Mesenchymal stem cell (in vitro differentiated cells and primary cell): ENCODE measurements around the gene TMEM179.

Experiments used
- DNase-seq: peaks from one replicate; pipeline ENCODE4 v3.0.0-alpha.2; 2013
- H2AFZ ChIP-seq: one replicate; pipeline ENCODE4 v1.6.1; 2013; ENCODE audit warnings: low read depth, mild to moderate bottlenecking, control low read depth, inconsistent platforms, low read length, moderate library complexity
- H2AK5ac ChIP-seq: 2 replicates; pipeline ENCODE4 v1.6.1; 2013; ENCODE audit warnings: low read length, moderate library complexity, mild to moderate bottlenecking, inconsistent platforms; ENCODE audit not compliant: severe bottlenecking
- H2BK120ac ChIP-seq: one replicate; pipeline ENCODE4 v1.6.1; 2013; ENCODE audit warnings: low read depth, mild to moderate bottlenecking, inconsistent platforms, low read length, moderate library complexity
- H2BK12ac ChIP-seq, 2 experiments: one replicate each; pipeline ENCODE4 v1.6.1; 2013; ENCODE audit warnings: inconsistent platforms in 2 of 2, low read length in 2 of 2, mild to moderate bottlenecking in 2 of 2, moderate library complexity in 2 of 2, control low read depth in 1 of 2
- H2BK15ac ChIP-seq: one replicate; pipeline ENCODE4 v1.6.1; 2013; ENCODE audit warnings: mild to moderate bottlenecking, low read depth, inconsistent platforms; ENCODE audit not compliant: poor library complexity, severe bottlenecking
- H2BK5ac ChIP-seq: 2 replicates; pipeline ENCODE4 v1.6.1; 2013; ENCODE audit warnings: low read depth, mild to moderate bottlenecking, low read length, control low read depth, inconsistent platforms; ENCODE audit not compliant: poor library complexity, severe bottlenecking
- H3K14ac ChIP-seq, 2 experiments: one replicate each; pipeline ENCODE4 v1.6.1; 2013; ENCODE audit warnings: inconsistent platforms in 2 of 2, low read length in 2 of 2, control low read depth in 1 of 2, mild to moderate bottlenecking in 1 of 2, moderate library complexity in 1 of 2
- H3K18ac ChIP-seq, 2 experiments: one replicate each; pipeline ENCODE4 v1.6.1; 2013; ENCODE audit warnings: inconsistent platforms in 2 of 2, low read length in 2 of 2, control low read depth in 1 of 2, low read depth in 1 of 2, mild to moderate bottlenecking in 1 of 2
- H3K23ac ChIP-seq, 2 experiments: one replicate each; pipeline ENCODE4 v1.6.1; 2013; ENCODE audit warnings: inconsistent platforms in 2 of 2, low read length in 2 of 2, mild to moderate bottlenecking in 2 of 2, moderate library complexity in 2 of 2, control low read depth in 1 of 2
- H3K27ac ChIP-seq: 2 replicates; pipeline ENCODE4 v1.5.1; 2013; ENCODE audit warnings: mild to moderate bottlenecking, moderate library complexity, low read length, control low read depth, inconsistent platforms; ENCODE audit not compliant: poor library complexity, severe bottlenecking
- H3K27me3 ChIP-seq, 2 experiments: 2 replicates each; pipeline versions ENCODE4 v1.6.1 to v1.7.0; 2013; ENCODE audit warnings: low read length in 2 of 2, mild to moderate bottlenecking in 2 of 2, moderate library complexity in 2 of 2, control low read depth in 1 of 2, inconsistent platforms in 1 of 2; ENCODE audit not compliant: control insufficient read depth in 1 of 2, insufficient read depth in 1 of 2
- H3K36me3 ChIP-seq, 2 experiments: 2 replicates each; pipeline versions ENCODE4 v1.6.1 to v1.7.0; 2013; ENCODE audit warnings: low read length in 2 of 2, control low read depth in 1 of 2, inconsistent platforms in 1 of 2, low read depth in 1 of 2, mild to moderate bottlenecking in 1 of 2; ENCODE audit not compliant: insufficient read depth in 2 of 2, control insufficient read depth in 1 of 2
- H3K4ac ChIP-seq, 2 experiments: one replicate each; pipeline ENCODE4 v1.6.1; 2013; ENCODE audit warnings: inconsistent platforms in 2 of 2, low read length in 2 of 2, mild to moderate bottlenecking in 2 of 2, moderate library complexity in 2 of 2, control low read depth in 1 of 2, low read depth in 1 of 2
- H3K4me1 ChIP-seq: 2 replicates; pipeline ENCODE4 v1.6.1; 2013; ENCODE audit warnings: low read depth, low read length, control low read depth; ENCODE audit not compliant: control insufficient read depth, insufficient read depth
- H3K4me2 ChIP-seq: 2 replicates; pipeline ENCODE4 v1.6.1; 2013; ENCODE audit warnings: low read length, mild to moderate bottlenecking, inconsistent platforms; ENCODE audit not compliant: poor library complexity, severe bottlenecking
- H3K4me3 ChIP-seq, 2 experiments: 2 replicates each; pipeline versions ENCODE4 v1.5.1 to v1.7.0; 2013; ENCODE audit warnings: low read length in 2 of 2, mild to moderate bottlenecking in 2 of 2, control low read depth in 1 of 2, low read depth in 1 of 2; ENCODE audit not compliant: insufficient read depth in 1 of 2
- H3K79me1 ChIP-seq: replicated peaks from 2 replicates; pipeline ENCODE4 v1.6.1; 2013; ENCODE audit warnings: mild to moderate bottlenecking, control low read depth, low read length, inconsistent platforms; ENCODE audit not compliant: poor library complexity, severe bottlenecking
- H3K9ac ChIP-seq: 2 replicates; pipeline ENCODE4 v1.7.0; 2013; ENCODE audit warnings: mild to moderate bottlenecking, low read length, moderate library complexity
- H3K9me3 ChIP-seq: 2 replicates; pipeline ENCODE4 v1.7.0; 2013; ENCODE audit warnings: mild to moderate bottlenecking, low read length; ENCODE audit not compliant: control insufficient read depth
- H4K8ac ChIP-seq: one replicate; pipeline ENCODE4 v1.6.1; 2013; ENCODE audit warnings: inconsistent platforms, mild to moderate bottlenecking, low read length, moderate library complexity
- H4K91ac ChIP-seq: one replicate; pipeline ENCODE4 v1.6.1; 2013; ENCODE audit warnings: mild to moderate bottlenecking, low read length, inconsistent platforms
- WGBS: methylation state at CpG from one replicate; pipeline ENCODE4 v1.1.7; 2013; ENCODE audit warnings: mixed read lengths; 5-methylcytosine and 5-hydroxymethylcytosine counted together

The TMEM179 gene

DNA sequence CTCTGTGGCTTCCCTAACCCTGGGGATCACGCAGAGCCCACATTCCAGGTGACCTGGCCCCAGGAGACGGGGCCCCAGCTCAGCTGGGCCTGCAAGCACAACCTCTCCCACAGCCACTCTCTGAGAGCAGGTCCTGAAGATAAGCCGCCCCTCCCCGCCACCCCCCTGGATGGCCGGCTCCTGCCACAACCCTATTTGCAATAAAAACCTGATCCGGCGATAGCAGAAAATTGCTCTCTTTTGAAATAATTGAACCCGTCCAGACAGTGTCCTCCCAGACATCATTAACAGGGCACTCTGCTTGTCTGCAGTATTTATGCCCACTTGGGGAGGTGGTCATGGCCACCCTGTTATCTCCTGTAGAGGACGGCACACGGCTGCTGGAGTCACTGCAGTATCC lies 20.0 kb downstream of the TMEM179 start:
- no peaks in the 10 kb centered on the region for H3K36me3 ChIP-seq
- H3K9ac ChIP-seq, result no peak overlapping the region
- H3K9me3 ChIP-seq, result no peaks in the 10 kb centered on the region
- peaks cover 4 to 62% of the 10 kb centered on the region in 2 experiments for H3K27me3 ChIP-seq
- H3K23ac ChIP-seq, result no peak overlapping the region
- no peaks in the 10 kb centered on the region for H3K4me1 ChIP-seq
- 72% methylated on average over 10 of the region's 10 CpGs for WGBS
- H3K27ac ChIP-seq, result no peak overlapping the region
- no peak overlapping the region for H2AFZ ChIP-seq
- H2BK5ac ChIP-seq, result no peak overlapping the region
- DNase-seq, result no peak
- no peaks in the 10 kb centered on the region for H3K79me1 ChIP-seq
- no peak overlapping the region for H4K91ac ChIP-seq
- H4K8ac ChIP-seq, result no peak overlapping the region
- H3K4me3 ChIP-seq, result no peak overlapping the region
- no peak overlapping the region for H3K18ac ChIP-seq
- no peak overlapping the region for H2AK5ac ChIP-seq
- H3K4ac ChIP-seq, result no peak overlapping the region
- no peak overlapping the region for H3K4me2 ChIP-seq
- no peak overlapping the region for H2BK120ac ChIP-seq
- H3K14ac ChIP-seq, result no peak overlapping the region
- H2BK12ac ChIP-seq, result no peak overlapping the region
- H2BK15ac ChIP-seq, result no peak overlapping the region

DNA sequence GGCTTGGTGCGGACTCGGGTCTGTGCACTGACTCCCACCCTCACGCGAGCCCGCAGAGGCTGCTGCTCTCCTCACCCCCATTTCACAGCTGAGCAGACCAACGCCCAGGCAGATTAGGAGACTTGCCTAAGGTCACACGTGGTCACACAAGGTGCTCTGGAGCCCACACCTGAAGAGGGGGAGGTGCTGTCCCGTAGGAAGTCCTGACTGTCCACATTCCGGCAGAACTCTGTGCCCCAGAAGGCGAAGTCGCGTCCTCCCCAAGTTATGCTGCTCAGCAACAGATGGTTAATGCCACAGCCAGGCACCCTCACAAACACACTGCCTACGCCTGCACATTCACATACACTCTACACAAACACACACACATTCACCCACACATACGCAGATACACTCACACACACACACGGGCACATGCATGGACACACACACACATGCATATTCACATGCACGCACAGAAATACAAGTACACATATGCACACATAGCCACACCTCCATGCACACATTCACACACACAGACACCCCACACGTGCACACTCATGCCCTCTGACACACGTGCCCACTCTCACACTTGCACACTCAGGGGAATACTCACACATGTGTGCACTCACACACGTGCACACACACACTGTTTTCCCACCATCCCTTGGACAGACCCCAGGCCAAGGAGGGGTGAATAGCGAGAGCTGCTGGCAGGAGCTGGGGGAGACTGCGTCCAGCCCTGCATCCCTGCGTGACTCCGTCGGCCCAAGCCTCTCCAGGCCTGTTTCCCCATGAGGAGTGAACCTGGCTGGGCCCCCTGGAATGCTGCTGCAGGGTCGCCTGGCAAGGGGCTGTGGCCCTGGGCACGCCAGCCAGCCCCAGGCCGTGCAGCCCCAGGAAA lies 20.9 kb downstream of the TMEM179 start:
- H3K18ac ChIP-seq, result no peak overlapping the region
- no peak overlapping the region for H2BK15ac ChIP-seq
- no peaks in the 10 kb centered on the region for H3K9me3 ChIP-seq
- no peak overlapping the region for H3K4me3 ChIP-seq
- no peak overlapping the region for H3K14ac ChIP-seq
- H2AFZ ChIP-seq, result no peak overlapping the region
- no peak overlapping the region for H3K27ac ChIP-seq
- H3K9ac ChIP-seq, result no peak overlapping the region
- no peaks in the 10 kb centered on the region for H3K79me1 ChIP-seq
- WGBS, result 76% methylated on average over 27 of the region's 27 CpGs
- no peak overlapping the region for H2BK120ac ChIP-seq
- H4K8ac ChIP-seq, result no peak overlapping the region
- no peak overlapping the region for H2BK5ac ChIP-seq
- H2BK12ac ChIP-seq, result no peak overlapping the region
- H3K4ac ChIP-seq, result no peak overlapping the region
- DNase-seq, result no peak
- H3K4me1 ChIP-seq, result no peaks in the 10 kb centered on the region
- peaks cover 6 to 71% of the 10 kb centered on the region in 2 experiments for H3K27me3 ChIP-seq
- no peak overlapping the region for H3K4me2 ChIP-seq
- peak overlapping the region in 1 of 2 experiments; percentile 36 for H3K23ac ChIP-seq
- no peak overlapping the region for H2AK5ac ChIP-seq
- H3K36me3 ChIP-seq, result no peaks in the 10 kb centered on the region
- no peak overlapping the region for H4K91ac ChIP-seq

DNA sequence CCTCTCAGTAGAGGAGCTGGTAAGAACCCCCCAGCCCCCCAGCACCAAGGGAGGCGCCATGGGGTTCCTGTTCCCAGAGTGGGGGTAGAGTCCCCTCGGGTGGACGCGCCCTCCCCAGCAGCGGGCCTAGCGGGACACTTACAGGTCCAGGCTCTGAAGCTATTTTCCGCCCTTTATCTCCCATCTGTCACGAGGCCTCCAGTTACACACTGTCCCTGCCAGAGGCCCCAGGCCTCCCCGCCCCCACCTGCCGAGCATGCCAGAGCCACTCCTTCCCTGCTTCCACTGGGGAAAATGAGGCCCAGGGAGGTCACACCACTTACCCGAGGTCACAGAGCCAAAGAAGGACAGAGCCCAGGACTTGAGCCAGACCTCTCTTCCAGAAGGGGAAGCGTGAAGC lies 21.9 kb downstream of the TMEM179 start:
- no peak overlapping the region for H4K8ac ChIP-seq
- no peaks in the 10 kb centered on the region for H3K79me1 ChIP-seq
- no peak overlapping the region for H3K23ac ChIP-seq
- H3K27me3 ChIP-seq, result peaks cover 11 to 81% of the 10 kb centered on the region in 2 experiments
- no peak overlapping the region for H4K91ac ChIP-seq
- H3K36me3 ChIP-seq, result no peaks in the 10 kb centered on the region
- H3K9ac ChIP-seq, result no peak overlapping the region
- no peak overlapping the region for H3K27ac ChIP-seq
- no peak overlapping the region for H3K4me3 ChIP-seq
- H3K4me1 ChIP-seq, result no peaks in the 10 kb centered on the region
- H3K4ac ChIP-seq, result no peak overlapping the region
- WGBS, result 58% methylated on average over 12 of the region's 12 CpGs
- H2BK15ac ChIP-seq, result no peak overlapping the region
- no peaks in the 10 kb centered on the region for H3K9me3 ChIP-seq
- no peak overlapping the region for H3K4me2 ChIP-seq
- no peak overlapping the region for H2AFZ ChIP-seq
- no peak overlapping the region for H3K14ac ChIP-seq
- no peak overlapping the region for H2BK12ac ChIP-seq
- H2BK5ac ChIP-seq, result no peak overlapping the region
- DNase-seq, result no peak
- no peak overlapping the region for H3K18ac ChIP-seq
- no peak overlapping the region for H2AK5ac ChIP-seq
- no peak overlapping the region for H2BK120ac ChIP-seq

DNA sequence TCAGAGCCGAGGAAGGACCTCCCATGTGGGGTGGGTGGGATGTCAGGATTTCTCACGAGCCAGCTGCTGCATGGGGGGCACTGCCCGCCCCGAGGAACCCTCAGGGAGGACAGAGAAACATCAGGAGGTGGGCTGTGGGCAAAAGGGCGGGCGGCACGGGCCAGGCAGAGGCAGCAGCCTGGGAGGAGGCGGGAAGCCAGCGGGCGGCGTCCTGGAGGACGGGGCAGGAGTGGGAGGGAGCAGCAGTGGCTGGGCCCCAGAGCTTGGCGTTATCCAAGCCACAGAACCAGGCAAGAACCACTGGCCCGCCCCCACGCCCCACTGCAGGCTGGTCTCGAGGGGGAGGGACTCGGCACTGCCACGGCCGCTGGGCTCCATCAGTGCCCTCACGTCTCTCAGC lies 22.6 kb downstream of the TMEM179 start:
- Histone ChIP-seq H3K9ac (no peak overlapping the region), H3K18ac (no peak overlapping the region), H2BK15ac (no peak overlapping the region), H3K9me3 (no peaks in the 10 kb centered on the region), H3K4me2 (no peak overlapping the region), H3K14ac (no peak overlapping the region), H3K4me1 (no peaks in the 10 kb centered on the region), H2AK5ac (no peak overlapping the region), H2BK5ac (no peak overlapping the region), H3K27me3 (peaks cover 11 to 84% of the 10 kb centered on the region in 2 experiments), H4K91ac (no peak overlapping the region), H2AFZ (no peak overlapping the region), H3K79me1 (no peaks in the 10 kb centered on the region), H3K36me3 (no peaks in the 10 kb centered on the region), H2BK12ac (no peak overlapping the region), H3K23ac (no peak overlapping the region), H3K4me3 (no peak overlapping the region), H2BK120ac (no peak overlapping the region), H4K8ac (no peak overlapping the region), H3K4ac (no peak overlapping the region), H3K27ac (no peak overlapping the region)
- 88% methylated on average over 20 of the region's 20 CpGs for WGBS
- no peak for DNase-seq
